ENCODE data around the gene MRPL2.

The MRPL2 gene

DNA sequence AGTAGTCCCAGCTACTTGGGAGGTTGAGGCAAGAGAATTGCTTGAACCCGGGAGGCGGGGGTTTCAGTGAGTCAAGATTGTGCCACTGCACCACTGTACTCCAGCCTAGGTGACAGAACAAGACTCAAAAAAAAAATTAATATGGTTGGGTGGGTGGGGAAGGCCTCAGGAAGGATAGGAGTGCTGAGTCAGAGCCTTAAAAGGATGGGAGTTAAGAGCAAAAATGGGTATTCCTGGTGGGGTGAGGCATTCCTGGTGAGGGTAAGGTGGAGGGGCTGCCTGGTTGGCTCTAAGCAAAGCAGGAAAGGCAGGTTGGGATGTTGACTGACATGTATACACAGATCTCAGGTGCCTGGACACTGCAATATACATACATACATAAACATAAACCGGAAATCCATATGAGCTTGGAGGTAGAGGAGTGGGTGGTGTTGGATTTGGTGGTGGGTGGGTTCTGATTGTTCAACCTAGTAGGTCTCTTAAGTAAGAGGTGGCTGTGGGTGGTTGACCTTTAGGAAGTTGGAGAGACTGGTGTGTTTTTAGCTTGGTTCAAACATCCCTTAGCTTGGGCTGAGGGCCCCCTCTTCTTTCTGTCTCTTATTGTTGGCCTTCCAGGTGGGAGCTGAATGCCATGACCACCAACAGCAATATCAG lies 39.1 kb downstream of the MRPL2 start:
- DNase-seq (ENCODE audit: low read depth): no peak

- DNase-seq (ENCODE audit: low read depth): no peak
Measured at GRCh38 chr6:43019152-43019551, 40.1 kb downstream of the MRPL2 start.

GRCh38 chr6:43016943-43017334 lies 42.3 kb downstream of the MRPL2 start:
- no peak for DNase-seq (ENCODE audit: low read depth)

- no peak for DNase-seq (ENCODE audit: low read depth)
Measured at GRCh38 chr6:43016176-43016942, 42.9 kb downstream of the MRPL2 start.

DNA sequence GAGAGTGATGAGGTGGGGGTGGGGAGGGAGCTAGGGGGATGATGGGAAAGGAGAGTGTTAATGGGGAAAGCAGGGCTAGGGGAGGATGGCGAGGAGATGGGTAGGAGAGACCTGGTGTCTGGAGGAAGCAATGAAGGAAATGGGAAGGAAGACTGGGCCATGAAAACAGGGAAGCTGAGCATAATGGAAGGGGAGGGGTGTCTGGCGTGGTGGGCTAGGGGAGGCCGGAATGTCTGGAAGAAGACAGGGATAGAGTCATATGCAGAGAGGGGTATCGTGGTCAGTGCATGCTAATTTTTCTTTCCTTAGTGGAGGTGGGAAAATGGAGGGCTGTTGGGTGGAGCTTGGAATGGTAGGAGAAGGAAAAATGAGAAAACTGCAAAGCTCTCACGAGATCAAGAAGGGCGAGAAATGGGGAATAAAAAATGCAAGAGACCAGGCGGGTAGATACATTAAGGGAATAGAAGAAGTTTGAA lies 44.8 kb downstream of the MRPL2 start:
- DNase-seq (ENCODE audit: low read depth): peak; percentile 32

- DNase-seq (ENCODE audit: low read depth): peak; percentile 100
Measured at GRCh38 chr6:43013843-43014433, 45.3 kb downstream of the MRPL2 start, which contains the start of the genes KLHDC3 and MEA1. TSS of gene KLHDC3 (plus strand) at chr6:43014249. CDS start at chr6:43017193, 2,944 bp downstream. TSS of gene MEA1 (minus strand) at chr6:43013946. CDS start at chr6:43013813, 133 bp downstream.

DNA sequence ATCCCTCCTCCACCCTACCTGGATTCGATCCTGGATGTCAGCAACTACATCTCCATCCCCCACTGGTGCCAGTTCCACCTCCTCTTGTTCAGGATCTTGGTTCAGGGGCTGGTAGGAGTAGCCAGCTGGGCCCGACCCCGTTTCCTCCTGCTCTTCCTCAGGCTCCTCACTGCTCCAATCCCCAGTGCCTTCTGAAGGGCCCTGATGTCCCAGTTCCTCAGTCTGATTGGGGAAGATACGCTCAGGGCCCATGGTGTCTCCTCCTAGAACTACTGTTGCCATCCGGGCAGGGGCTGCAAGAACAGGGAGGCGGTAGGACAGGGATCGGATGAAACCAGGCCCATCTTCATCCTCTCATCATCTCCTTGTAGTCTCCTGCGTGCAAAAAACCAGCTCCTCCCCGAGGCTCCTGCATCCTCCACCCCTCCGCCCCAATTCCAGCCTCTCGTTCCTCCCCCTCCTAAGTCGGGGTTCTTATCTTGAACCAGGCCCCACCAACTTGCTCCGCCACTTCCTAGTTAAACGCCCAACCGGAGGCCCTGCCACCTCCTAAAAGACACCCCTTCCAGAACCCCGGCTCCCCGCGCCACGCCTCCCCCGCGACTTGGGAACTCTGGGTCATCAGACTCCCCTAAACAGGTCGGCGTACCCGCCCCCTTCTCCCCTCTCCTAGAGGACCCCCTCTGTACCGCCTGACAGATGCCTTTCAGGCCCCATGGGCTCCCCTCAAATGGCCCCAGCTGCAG lies 46.0 kb downstream of the MRPL2 start:
- peak; percentile 14 for DNase-seq (ENCODE audit: low read depth)

DNA sequence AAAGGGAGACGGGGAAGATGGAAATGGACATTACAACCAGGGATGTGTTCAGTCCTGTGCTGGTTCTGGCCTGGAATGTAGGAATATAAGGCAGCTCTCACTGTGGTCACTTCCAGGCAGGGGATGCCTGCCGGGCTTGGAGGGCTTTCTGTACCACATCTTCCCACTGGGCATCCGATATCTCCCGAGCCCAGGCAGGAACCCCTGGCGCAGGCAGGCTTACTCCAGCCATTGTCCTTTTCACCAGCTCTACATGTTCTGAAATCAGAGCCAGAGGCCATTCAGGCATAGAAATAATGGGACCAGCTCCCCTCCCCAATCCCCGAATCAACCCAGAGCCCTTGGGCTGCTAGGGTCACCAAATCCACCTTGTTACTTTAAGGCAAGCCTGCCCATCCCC lies 46.9 kb downstream of the MRPL2 start:
- DNase-seq (ENCODE audit: low read depth): no peak

DNA sequence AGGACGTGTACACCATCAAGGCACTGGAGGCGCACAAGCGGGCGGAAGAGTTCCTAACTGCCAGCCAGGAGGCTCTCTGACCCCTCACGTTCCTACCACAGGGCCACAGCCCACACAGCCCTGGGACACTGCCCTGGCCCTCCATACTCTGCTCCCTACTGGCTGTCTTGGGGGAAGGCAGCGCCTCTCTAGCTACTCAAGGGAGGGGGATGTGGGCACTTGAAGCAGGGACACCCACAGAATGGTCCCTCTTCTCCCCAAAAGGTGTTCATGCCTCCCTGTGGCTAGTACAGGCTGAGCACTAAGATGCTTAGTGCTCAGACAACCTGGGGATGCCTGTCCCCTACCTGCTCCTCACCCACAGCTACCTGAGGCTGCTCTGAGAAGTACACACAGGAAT lies 48.0 kb downstream of the MRPL2 start:
- DNase-seq (ENCODE audit: low read depth): no peak

DNA sequence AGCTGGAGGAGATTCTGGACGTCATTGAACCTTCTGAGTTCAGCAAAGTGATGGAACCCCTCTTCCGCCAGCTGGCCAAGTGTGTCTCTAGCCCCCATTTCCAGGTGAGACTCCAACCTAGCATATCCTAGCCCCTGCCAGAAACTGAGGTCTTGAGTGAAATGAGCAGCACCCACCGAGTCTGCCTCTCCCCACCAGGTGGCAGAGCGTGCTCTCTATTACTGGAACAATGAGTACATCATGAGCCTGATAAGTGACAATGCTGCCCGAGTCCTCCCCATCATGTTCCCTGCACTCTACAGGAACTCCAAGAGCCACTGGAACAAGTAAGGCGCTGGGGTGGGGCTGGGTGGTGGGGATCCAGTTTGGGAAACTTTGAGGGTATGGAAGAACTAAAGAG lies 50.1 kb downstream of the MRPL2 start:
- no peak for DNase-seq (ENCODE audit: low read depth)

GRCh38 chr6:43007126-43007525 lies 52.1 kb downstream of the MRPL2 start:
- DNase-seq (ENCODE audit: low read depth): no peak

DNA sequence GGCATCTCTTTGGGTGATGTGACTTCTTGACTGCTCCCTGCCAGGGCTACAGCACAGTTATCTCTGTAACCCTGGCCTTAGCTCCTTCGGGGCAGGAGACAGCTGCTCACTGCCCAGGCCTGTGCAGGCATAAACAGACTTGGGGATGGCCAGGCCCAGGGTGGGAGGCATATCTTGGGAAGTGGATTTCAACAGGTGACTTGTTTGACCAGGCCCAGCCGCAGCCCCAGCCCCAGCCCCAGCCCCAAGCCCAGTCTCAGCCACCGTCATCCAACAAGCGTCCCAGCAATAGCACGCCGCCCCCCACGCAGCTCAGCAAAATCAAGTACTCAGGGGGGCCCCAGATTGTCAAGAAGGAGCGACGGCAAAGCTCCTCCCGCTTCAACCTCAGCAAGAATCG lies 53.0 kb downstream of the MRPL2 start:
- no peak for DNase-seq (ENCODE audit: low read depth)

DNA sequence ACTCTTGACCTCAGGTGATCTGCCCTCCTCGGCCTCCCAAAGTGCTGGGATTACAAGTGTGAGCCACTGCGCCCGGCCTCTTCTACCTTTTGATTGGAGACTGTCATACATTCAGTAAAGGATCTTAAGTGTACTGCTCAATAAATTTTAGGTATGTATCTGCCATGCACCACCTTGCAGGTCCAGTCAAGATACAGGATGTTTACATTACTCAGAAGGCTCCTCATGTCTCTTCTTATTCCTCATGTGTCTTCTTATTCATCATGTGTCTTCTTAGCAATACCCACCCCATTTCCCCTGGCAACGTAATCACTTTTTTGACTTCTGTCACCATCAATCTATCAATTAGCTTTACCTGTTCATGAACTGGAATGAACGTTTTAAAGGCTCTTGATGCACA lies 53.4 kb downstream of the MRPL2 start:
- DNase-seq (ENCODE audit: low read depth): no peak
